NCI-H526 (cell line): ENCODE measurements around the gene BST1.
A peak's percentile ranks its signal among the peaks of the same experiment; 100 is the strongest.

Experiments
- DNase-seq, 2 experiments: peaks; one replicate each; lab custom pipeline; 2025; lab: John Stamatoyannopoulos, UW

Gene BST1

GRCh38 chr4:15702941-15703403, at the start of gene BST1:
BST1 (plus strand) TSS chr4:15703065; CDS start chr4:15703145, 80 bp downstream.
- DNase-seq: peak in 1 of 2 experiments; percentile 52

GRCh38 chr4:15653420-15653819, 49.4 kb upstream of the BST1 start:
- no peak for DNase-seq

GRCh38 chr4:15653864-15654592, 48.8 kb upstream of the BST1 start:
- peak in 1 of 2 experiments; percentile 39 for DNase-seq

- DNase-seq: peak; percentile 9 to 68
Observed at GRCh38 chr4:15654593-15655222, 48.2 kb upstream of the BST1 start.

- peak; percentile 13 to 89 for DNase-seq
Observed at GRCh38 chr4:15655223-15656037, 47.4 kb upstream of the BST1 start, which contains the start of gene FBXL5. FBXL5 (minus strand) TSS chr4:15655357; CDS start chr4:15655287, 70 bp downstream.

GRCh38 chr4:15656038-15656470, 46.8 kb upstream of the BST1 start:
- no peak for DNase-seq

- no peak for DNase-seq
Observed at GRCh38 chr4:15657366-15657765, 45.5 kb upstream of the BST1 start.

- no peak for DNase-seq
Observed at GRCh38 chr4:15658136-15658770, 44.6 kb upstream of the BST1 start.

GRCh38 chr4:15658781-15659180, 44.1 kb upstream of the BST1 start:
- DNase-seq: no peak

GRCh38 chr4:15659768-15660570, 42.9 kb upstream of the BST1 start:
- DNase-seq: no peak

- no peak for DNase-seq
Observed at GRCh38 chr4:15665753-15666365, 37.0 kb upstream of the BST1 start.

- no peak for DNase-seq
Observed at GRCh38 chr4:15667006-15667405, 35.9 kb upstream of the BST1 start.

- no peak for DNase-seq
Observed at GRCh38 chr4:15668566-15669435, 34.1 kb upstream of the BST1 start.

- DNase-seq: no peak
Observed at GRCh38 chr4:15670576-15670975, 32.3 kb upstream of the BST1 start.

- DNase-seq: no peak
Observed at GRCh38 chr4:15672101-15672500, 30.8 kb upstream of the BST1 start.

- no peak for DNase-seq
Observed at GRCh38 chr4:15673337-15673736, 29.5 kb upstream of the BST1 start.

GRCh38 chr4:15674046-15674445, 28.8 kb upstream of the BST1 start:
- no peak for DNase-seq

GRCh38 chr4:15674926-15675325, 27.9 kb upstream of the BST1 start:
- DNase-seq: no peak

GRCh38 chr4:15675356-15675755, 27.5 kb upstream of the BST1 start:
- DNase-seq: no peak

- no peak for DNase-seq
Observed at GRCh38 chr4:15676039-15676438, 26.8 kb upstream of the BST1 start.
